ENCODE data around the gene CLHC1. TPM values are rescaled to one million over a fixed set of nuclear protein-coding genes. Genes with fewer than 3 reads are reported as not detected.
A peak's percentile ranks its signal among the peaks of the same experiment; 100 is the strongest.

Gene CLHC1
- total RNA-seq, 1 experiment from 2014 or later = 3.9 TPM

GRCh38 chr2:55164534-55165480, 67.3 kb downstream of the CLHC1 start:
- Histone ChIP-seq H2AFZ (ENCODE audit: low read length) (peak overlapping the region; percentile 64; the same call in 1 of the 2 replicates), H3K9me2 (replicated peaks; ENCODE audit: low read length) (no peaks in the 10 kb centered on the region), H3K9me3 (ENCODE audit: low read length) (no peaks in the 10 kb centered on the region), H3K4me1 (ENCODE audit: insufficient read depth, low read length) (peaks cover 29% of the 10 kb centered on the region), H3K27me3 (ENCODE audit: low read length) (no peaks in the 10 kb centered on the region), H3K79me2 (ENCODE audit: low read length) (no peaks in the 10 kb centered on the region), H3F3A (ENCODE audit: low read length, unreplicated experiment) (no peaks in the 10 kb centered on the region), H3K4me2 (ENCODE audit: low read length) (peak overlapping the region; percentile 80), H3K36me3 (ENCODE audit: low read depth, low read length) (no peaks in the 10 kb centered on the region), H4K20me1 (ENCODE audit: low read length) (no peaks in the 10 kb centered on the region), H3K9ac (ENCODE audit: low read length) (no peak overlapping the region), H3K27ac (ENCODE audit: low read length) (peak overlapping the region; percentile 48), H3K4me3 (ENCODE audit: low read length) (peak overlapping the region; percentile 49; the same call in 1 of the 2 replicates)
- CTCF ChIA-PET = interaction anchor here (0.6 to 0.7 kb wide), 2 partner anchors 13 to 174 kb away, joined by 3 to 4 read pairs; no protein-coding TSS in a partner anchor
- intact Hi-C loops (cut with micrococcal nuclease) = loop anchor here (10.0 kb wide), 1 partner anchor 440 kb away; the partner anchor contains the start of gene EML6
- no peak for ATAC-seq
- POLR2A ChIA-PET (ENCODE audit: unreplicated experiment) = no interaction called here
- no TSS peak for BruUV-seq (replicated peaks)
- TF ChIP-seq CTCF (conservative IDR thresholded peaks at IDR 0.05; ENCODE audit: low read depth, low read length) = no peak
- TF ChIP-seq EZH2 (IDR thresholded peaks at IDR 0.05; ENCODE audit: low read length, unreplicated experiment) = no peak
- no peak for DNase-seq

GRCh38 chr2:55163941-55164390, 68.1 kb downstream of the CLHC1 start:
- H3K4me3 ChIP-seq (ENCODE audit: low read length) = peak overlapping the region; percentile 49
- H3K4me1 ChIP-seq (ENCODE audit: insufficient read depth, low read length) = peaks cover 29% of the 10 kb centered on the region
- H3K79me2 ChIP-seq (ENCODE audit: low read length) = no peaks in the 10 kb centered on the region
- POLR2A ChIA-PET (ENCODE audit: unreplicated experiment) = no interaction called here
- H3K27me3 ChIP-seq (ENCODE audit: low read length) = no peaks in the 10 kb centered on the region
- no peaks in the 10 kb centered on the region for H3K36me3 ChIP-seq (ENCODE audit: low read depth, low read length)
- H3F3A ChIP-seq (ENCODE audit: low read length, unreplicated experiment) = no peaks in the 10 kb centered on the region
- H3K9ac ChIP-seq (ENCODE audit: low read length) = no peak overlapping the region
- CTCF ChIA-PET = interaction anchor here (0.7 kb wide), 1 partner anchor 173 kb away, joined by 3 read pairs; no protein-coding TSS in a partner anchor
- BruUV-seq (replicated peaks) = no TSS peak
- intact Hi-C loops (cut with micrococcal nuclease) = loop anchor here (10.0 kb wide), 1 partner anchor 439 kb away; the partner anchor contains the start of gene EML6
- H3K9me2 ChIP-seq (replicated peaks; ENCODE audit: low read length) = no peaks in the 10 kb centered on the region
- peak overlapping the region; percentile 64 for H2AFZ ChIP-seq (ENCODE audit: low read length)
- no peak for TF ChIP-seq CTCF (conservative IDR thresholded peaks at IDR 0.05; ENCODE audit: low read depth, low read length)
- TF ChIP-seq EZH2phosphoT487 (IDR thresholded peaks at IDR 0.05; ENCODE audit: borderline replicate concordance, low read length) = no peak
- no peak for TF ChIP-seq EZH2 (IDR thresholded peaks at IDR 0.05; ENCODE audit: low read length, unreplicated experiment)
- peak overlapping the region; percentile 80 for H3K4me2 ChIP-seq (ENCODE audit: low read length)
- ATAC-seq (peak; percentile 77), DNase-seq (peak; percentile 74)
- no peaks in the 10 kb centered on the region for H4K20me1 ChIP-seq (ENCODE audit: low read length)
- no peaks in the 10 kb centered on the region for H3K9me3 ChIP-seq (ENCODE audit: low read length)
- H3K27ac ChIP-seq (ENCODE audit: low read length) = peak overlapping the region; percentile 48

Measured in PC-3 (cell line).